MM.1S (cell line): ENCODE results near the gene DRG2.

Source experiments
- CTCF ChIP-seq: fragments of 300-600 bp; sonication (generic); IDR thresholded peaks from 2 replicates; pipeline ENCODE4 v1.5.1; 2016; ENCODE audit warnings: antibody characterized with exemption, low read length, mixed read lengths
- EZH2 ChIP-seq: fragments of 300-600 bp; sonication (generic); optimal IDR thresholded peaks from 2 replicates; pipeline ENCODE3; 2017; ENCODE audit warnings: low read depth, mild to moderate bottlenecking, antibody characterized with exemption, low read length, mixed read lengths

- TF ChIP-seq CTCF, result no peak
- no peak for TF ChIP-seq EZH2
Measured at GRCh38 chr17:18065546-18065945, 22.2 kb upstream of the DRG2 start.
